Right lobe of liver (tissue), 4 donors: Measurements from ENCODE around the gene PLK5.

Source experiments
- CTCF ChIP-seq, 4 donors: fragments of 200-600 bp in 3 of 4; fragments of 450-650 bp in 1 of 4; IDR thresholded peaks; one replicate each; pipeline versions ENCODE4 v1.5.1 to v1.8.0; 2016 to 2022; ENCODE audit warnings: antibody characterized with exemption in 4 of 4, mild to moderate bottlenecking in 2 of 4
- POLR2A ChIP-seq: fragments of 450-650 bp; IDR thresholded peaks from one replicate; pipeline ENCODE4 v1.6.1; 2017; ENCODE audit warnings: antibody characterized with exemption, mild to moderate bottlenecking
- donor health status: DM: no; HTN: no; CAD: no.
- donor health status: DM: no; HTN: no; CAD: no.
- donor health status: DM: no; HTN: yes; CAD: no.

- TF ChIP-seq CTCF (IDR thresholded peaks at IDR 0.05) (no peak), POLR2A (no peak)
These were observed 44.0 kb downstream of the PLK5 start for GRCh38 chr19:1567848-1568227.
